ENCODE measurements around the gene NFAM1.

NFAM1 gene

GRCh38 chr22:42432020-42432596, at the start of gene NFAM1:
Gene NFAM1 (minus strand): TSS chr22:42432403. CDS start chr22:42432357, 46 bp downstream.
- DNase-seq: no peak

GRCh38 chr22:42475122-42475521, 42.9 kb upstream of the NFAM1 start:
- no peak for DNase-seq

GRCh38 chr22:42473484-42474193, 41.4 kb upstream of the NFAM1 start:
- no peak for DNase-seq

- DNase-seq: no peak
These were observed 40.5 kb upstream of the NFAM1 start for GRCh38 chr22:42472671-42473070.

GRCh38 chr22:42471441-42471840, 39.2 kb upstream of the NFAM1 start:
- no peak for DNase-seq

GRCh38 chr22:42470366-42471082, 38.3 kb upstream of the NFAM1 start:
- no peak for DNase-seq

- DNase-seq: no peak
These were observed 36.6 kb upstream of the NFAM1 start for GRCh38 chr22:42468841-42469240.

- no peak for DNase-seq
These were observed 29.8 kb upstream of the NFAM1 start for GRCh38 chr22:42462016-42462415.

- no peak for DNase-seq
These were observed 29.3 kb upstream of the NFAM1 start for GRCh38 chr22:42461511-42461910.

- no peak for DNase-seq
These were observed 27.3 kb upstream of the NFAM1 start for GRCh38 chr22:42459287-42460063.

- DNase-seq: no peak
These were observed 20.7 kb upstream of the NFAM1 start for GRCh38 chr22:42452916-42453315.

GRCh38 chr22:42452456-42452855, 20.3 kb upstream of the NFAM1 start:
- DNase-seq: no peak

GRCh38 chr22:42451499-42452145, 19.4 kb upstream of the NFAM1 start:
- DNase-seq: no peak

GRCh38 chr22:42450862-42451261, 18.7 kb upstream of the NFAM1 start:
- DNase-seq: no peak

GRCh38 chr22:42446151-42446550, 13.9 kb upstream of the NFAM1 start:
- no peak for DNase-seq

- DNase-seq: peak; percentile 72
These were observed 12.1 kb upstream of the NFAM1 start for GRCh38 chr22:42444077-42444904.

- peak; percentile 10 for DNase-seq
These were observed 11.3 kb upstream of the NFAM1 start for GRCh38 chr22:42443240-42444076.

- no peak for DNase-seq
These were observed 10.5 kb upstream of the NFAM1 start for GRCh38 chr22:42442748-42443147.

GRCh38 chr22:42440728-42441127, 8.5 kb upstream of the NFAM1 start:
- no peak for DNase-seq

- no peak for DNase-seq
These were observed 7.8 kb upstream of the NFAM1 start for GRCh38 chr22:42439821-42440674.
